ENCODE data around the gene DNAJB6. TPM values are rescaled to one million over a fixed set of nuclear protein-coding genes. Genes with fewer than 3 reads are reported as not detected.

Gene DNAJB6
- 103 TPM for total RNA-seq
- long read RNA-seq, full-length matches to known transcripts: 262 of 301 reads
- long read RNA-seq, partial matches to known transcripts: 17 of 301 reads
- long read RNA-seq, other reads (novel, unspliced or antisense): 22 of 301 reads

GRCh38 chr7:157336383-157337315 lies at the start of gene DNAJB6:
DNAJB6 (plus strand) TSS chr7:157337004; CDS start chr7:157358573, 21,569 bp downstream.
- Histone ChIP-seq H3K27me3 (ENCODE audit: low read depth) (peaks cover 4% of the 10 kb centered on the region), H3K4me3 (peak within 1 kb of the TSS; percentile 88), H3K36me3 (no peaks in the 10 kb centered on the region), H3K27ac (peak within 1 kb of the TSS; percentile 94), H3K9me3 (no peaks in the 10 kb centered on the region), H3K4me1 (peaks cover 44% of the 10 kb centered on the region)
- TF ChIP-seq CTCF (IDR thresholded peaks at IDR 0.05): no peak
- intact Hi-C loops (cut with DNase I): no loop called here
- ATAC-seq: peak; percentile 92 to 94
- peak; percentile 92 for DNase-seq

DNA sequence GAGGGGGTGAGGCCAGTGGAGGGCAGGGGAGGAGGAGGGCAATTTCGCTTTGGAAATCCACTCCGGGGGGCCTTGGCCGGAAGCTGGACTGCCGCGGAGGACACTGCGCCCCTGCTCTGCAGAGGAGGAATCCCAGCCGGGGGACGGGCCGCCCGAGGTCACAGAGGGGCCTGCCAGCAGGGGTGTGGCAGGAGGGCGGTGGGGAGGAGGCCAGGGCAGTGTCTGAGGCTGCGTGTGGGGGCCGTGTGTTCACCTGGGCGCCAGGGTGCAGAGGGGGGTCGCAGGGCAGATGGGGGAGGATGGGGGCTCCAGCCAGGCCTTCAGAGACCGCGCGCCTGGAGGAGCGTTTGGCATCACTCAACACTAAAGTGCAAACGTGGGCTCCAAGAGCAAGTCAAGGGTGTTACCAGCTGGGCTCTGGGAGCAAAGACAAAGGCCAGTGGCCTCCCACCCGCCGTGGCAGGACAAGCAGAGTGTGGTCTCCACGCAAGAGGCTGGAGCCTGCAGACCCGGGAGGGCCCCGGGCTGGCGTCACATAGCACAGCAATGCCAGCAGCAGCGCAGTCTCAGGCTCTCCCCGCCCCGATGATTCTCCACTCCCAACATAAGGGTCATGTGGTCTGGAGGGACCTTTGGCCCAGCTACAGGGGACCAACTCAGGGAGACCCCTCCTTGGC lies 45.3 kb upstream of the DNAJB6 start:
- DNase-seq (no peak), ATAC-seq (no peak)
- H3K27me3 ChIP-seq (ENCODE audit: low read depth): no peaks in the 10 kb centered on the region
- no peaks in the 10 kb centered on the region for H3K4me1 ChIP-seq
- H3K4me3 ChIP-seq: no peak overlapping the region
- TF ChIP-seq CTCF (IDR thresholded peaks at IDR 0.05): no peak
- H3K9me3 ChIP-seq: no peaks in the 10 kb centered on the region
- intact Hi-C loops (cut with DNase I): no loop called here
- no peaks in the 10 kb centered on the region for H3K36me3 ChIP-seq
- no peak overlapping the region for H3K27ac ChIP-seq

DNA sequence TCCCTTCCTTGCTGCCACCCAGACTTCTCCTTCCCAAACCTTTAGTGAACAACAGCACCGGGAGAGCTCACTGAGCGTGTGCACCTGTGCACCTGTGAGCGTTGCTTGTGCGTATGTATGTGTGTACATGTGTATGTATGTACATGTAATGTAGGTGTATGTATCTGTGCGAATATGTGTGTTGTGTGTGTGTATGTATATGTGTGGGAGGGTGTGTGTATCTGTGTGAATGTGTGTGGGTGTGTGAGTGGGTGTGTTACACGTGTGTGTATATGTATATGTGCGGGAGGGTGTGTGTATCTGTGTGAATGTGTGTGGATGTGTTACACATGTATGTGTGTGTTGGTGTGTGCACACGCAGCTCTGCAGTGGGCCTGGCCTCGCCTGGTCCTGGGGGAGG lies 44.5 kb upstream of the DNAJB6 start:
- Histone ChIP-seq H3K9me3 (no peaks in the 10 kb centered on the region), H3K27ac (no peak overlapping the region), H3K36me3 (no peaks in the 10 kb centered on the region), H3K4me3 (no peak overlapping the region), H3K27me3 (ENCODE audit: low read depth) (no peaks in the 10 kb centered on the region), H3K4me1 (no peaks in the 10 kb centered on the region)
- no peak for DNase-seq
- no peak for TF ChIP-seq CTCF (IDR thresholded peaks at IDR 0.05)
- intact Hi-C loops (cut with DNase I): no loop called here
- peak in 1 of 2 donors; percentile 5 for ATAC-seq

GRCh38 chr7:157292770-157293412 lies 43.9 kb upstream of the DNAJB6 start:
- DNase-seq: no peak
- TF ChIP-seq CTCF (IDR thresholded peaks at IDR 0.05): no peak
- Histone ChIP-seq H3K27ac (no peak overlapping the region), H3K36me3 (no peaks in the 10 kb centered on the region), H3K4me1 (no peaks in the 10 kb centered on the region), H3K9me3 (no peaks in the 10 kb centered on the region), H3K4me3 (no peak overlapping the region), H3K27me3 (ENCODE audit: low read depth) (no peaks in the 10 kb centered on the region)
- intact Hi-C loops (cut with DNase I): no loop called here
- peak; percentile 57 to 76 for ATAC-seq

DNA sequence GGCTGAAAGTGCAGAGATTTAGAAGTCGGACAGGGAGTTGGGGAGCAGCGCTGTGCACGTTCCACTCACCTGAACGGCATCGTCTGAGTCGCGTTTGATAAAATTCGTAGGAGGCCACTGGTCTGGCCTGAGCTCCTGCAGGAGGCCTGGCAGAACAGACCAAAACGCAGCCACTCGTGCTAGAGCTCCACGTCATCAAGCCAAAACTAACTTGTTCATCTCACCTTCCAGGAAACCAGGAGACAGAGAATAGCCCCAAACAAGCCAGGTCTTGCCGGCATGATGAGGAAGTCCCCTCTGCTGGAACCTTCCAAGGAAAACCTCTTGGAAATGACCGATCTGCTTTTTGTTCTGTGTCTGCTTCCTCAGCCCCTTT lies 43.4 kb upstream of the DNAJB6 start:
- no peak for TF ChIP-seq CTCF (IDR thresholded peaks at IDR 0.05)
- ATAC-seq (no peak), DNase-seq (no peak)
- Histone ChIP-seq H3K4me1 (no peaks in the 10 kb centered on the region), H3K9me3 (no peaks in the 10 kb centered on the region), H3K27ac (no peak overlapping the region), H3K4me3 (no peak overlapping the region), H3K27me3 (ENCODE audit: low read depth) (no peaks in the 10 kb centered on the region), H3K36me3 (no peaks in the 10 kb centered on the region)
- intact Hi-C loops (cut with DNase I): no loop called here

All from lower lobe of right lung (tissue), 2 donors.